GM18873 (cell line): Measurements from ENCODE around the gene PTPN4.

Experiments
- ATAC-seq: cut with Tn5 transposase; IDR thresholded peaks from one replicate; pipeline ENCODE4 v1.9.1; 2021; ENCODE audit warnings: mild to moderate bottlenecking, moderate library complexity, moderate number of reproducible peaks; ENCODE audit not compliant: unreplicated experiment, low FRiP score

The PTPN4 gene

DNA sequence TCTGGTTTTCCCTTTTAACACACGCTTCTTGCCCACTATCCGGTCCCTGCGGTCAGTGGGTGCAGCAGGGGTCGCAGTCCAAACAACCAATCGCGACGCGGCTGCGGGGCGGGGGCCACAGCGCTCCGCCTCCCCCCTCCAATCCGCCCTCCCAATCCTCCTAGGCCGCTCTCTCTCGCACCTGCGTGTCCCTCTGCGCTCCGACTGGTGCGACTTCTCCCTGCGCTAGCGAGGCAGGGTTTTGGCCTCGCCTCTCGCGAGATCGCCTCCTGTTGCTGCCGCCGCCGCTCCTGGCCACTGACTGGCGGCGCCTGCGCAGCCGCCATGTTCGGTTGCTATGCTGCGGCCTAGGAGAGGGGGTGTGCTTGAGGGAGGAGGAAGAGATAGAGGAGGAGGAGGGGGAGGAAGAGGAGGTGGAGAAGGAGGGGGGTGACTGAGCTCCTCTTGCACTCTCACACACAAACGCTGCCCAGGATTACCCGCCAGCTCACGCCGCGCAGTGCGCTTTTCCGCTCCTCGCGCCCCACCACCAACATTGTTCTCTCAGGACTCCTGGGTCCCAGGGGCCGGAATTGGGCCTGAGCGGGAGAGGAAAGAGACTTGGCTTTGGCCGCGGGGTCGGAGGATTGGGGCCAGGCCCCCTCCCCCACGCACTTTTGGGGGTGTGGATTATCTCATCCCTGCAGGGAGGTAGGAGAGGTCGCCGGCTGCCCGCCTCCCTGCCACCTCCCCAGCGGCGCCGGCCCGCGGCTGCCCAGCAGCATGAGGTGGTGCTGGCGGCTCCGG, at the start of gene PTPN4:
Gene PTPN4, plus strand, starts transcription at position 472 of the 786 bp plus-strand sequence. CDS start 49,932 bp downstream, outside the sequence.
- ATAC-seq: peak; percentile 93

- no peak for ATAC-seq
These were observed 49.4 kb upstream of the PTPN4 start for GRCh38 chr2:119710281-119710680.

GRCh38 chr2:119711352-119711751, 48.4 kb upstream of the PTPN4 start:
- ATAC-seq: no peak

DNA sequence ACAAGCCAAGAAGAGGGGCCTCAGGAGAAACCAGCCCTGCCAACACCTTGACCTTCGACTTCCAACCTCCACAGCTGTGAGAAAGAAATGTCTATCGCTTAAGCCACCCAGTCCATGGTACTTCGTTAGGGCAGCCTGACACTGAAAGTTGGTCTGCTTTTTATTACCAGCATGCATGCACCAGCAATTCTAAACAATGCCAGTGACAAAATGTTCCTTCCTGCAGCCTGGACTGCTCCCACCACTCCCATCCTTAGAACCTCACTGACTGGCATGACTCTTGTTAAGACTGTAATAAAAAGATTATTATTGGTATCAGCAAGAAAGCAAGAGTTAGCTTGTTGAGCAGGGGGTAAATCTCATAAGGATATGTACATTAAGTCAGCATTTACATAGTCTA, 47.2 kb upstream of the PTPN4 start:
- ATAC-seq: no peak

DNA sequence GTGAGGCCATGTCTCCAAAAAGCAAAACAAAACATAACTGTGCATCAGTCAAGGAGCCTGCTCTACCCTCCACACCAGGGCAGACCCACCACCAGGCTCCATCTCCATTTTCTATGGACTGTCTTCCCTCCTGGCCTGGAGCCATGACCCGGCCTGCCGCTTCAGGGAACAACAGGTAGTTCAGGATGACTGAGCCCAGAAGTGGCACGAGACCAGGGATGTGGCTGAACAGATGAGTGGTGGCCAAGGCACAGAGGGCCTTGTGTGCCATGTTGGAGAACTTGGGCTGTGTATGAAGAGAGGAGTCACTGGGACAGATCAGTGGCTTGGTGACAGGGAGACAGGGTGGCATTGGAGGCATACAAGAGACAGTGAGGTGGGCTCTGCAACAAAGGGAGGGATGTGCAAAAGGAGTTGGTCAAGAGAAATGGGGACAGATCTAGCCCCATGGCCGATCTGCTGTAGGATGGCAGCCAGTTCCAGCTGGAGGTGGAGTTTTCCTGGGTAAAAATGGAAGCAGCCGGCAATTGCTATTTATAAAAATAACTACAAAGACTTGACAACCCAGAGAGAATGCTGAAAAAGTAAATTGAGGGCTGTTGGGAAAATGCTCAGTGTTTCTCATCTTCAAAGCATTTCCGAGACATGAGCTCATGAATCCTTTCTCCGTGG, 45.8 kb upstream of the PTPN4 start:
- no peak for ATAC-seq

GRCh38 chr2:119715409-119716283, 44.1 kb upstream of the PTPN4 start:
- no peak for ATAC-seq

GRCh38 chr2:119716284-119716672, 43.4 kb upstream of the PTPN4 start:
- ATAC-seq: no peak

DNA sequence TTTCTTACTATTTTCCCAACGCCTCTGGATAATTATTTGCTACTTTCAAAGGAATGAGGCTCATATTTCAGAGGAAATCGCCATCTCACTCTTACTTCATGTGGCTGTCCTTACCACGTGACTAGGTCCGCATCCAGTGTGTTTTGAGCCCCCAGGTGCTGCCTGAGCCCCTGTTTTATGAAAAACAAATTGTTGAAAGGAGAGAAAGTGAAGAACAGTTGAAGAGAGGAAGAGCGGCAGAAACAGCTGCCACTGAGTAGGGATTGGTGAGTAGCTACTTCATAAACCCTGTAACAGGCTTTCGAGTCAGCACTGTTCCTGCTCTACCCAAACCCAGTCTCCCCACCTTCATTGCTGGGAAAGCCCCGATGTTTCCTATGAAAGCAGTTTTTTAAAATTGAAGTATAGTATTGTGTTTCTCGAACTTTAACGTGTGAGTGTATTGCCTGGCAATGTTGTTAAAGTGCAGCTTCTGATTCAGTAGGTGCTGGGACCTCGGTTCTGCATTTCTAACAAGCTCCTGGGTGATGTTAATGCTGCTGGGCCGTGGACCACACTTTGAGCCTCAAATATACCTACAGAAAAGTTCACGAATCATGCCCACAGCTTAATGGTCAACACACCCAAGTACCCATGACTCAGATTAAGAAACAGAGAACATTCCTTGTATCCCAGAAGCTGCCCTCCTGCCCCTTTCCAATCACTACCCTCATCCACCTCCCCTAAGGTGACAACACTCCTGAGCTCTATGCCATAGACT, 41.0 kb upstream of the PTPN4 start:
- no peak for ATAC-seq

DNA sequence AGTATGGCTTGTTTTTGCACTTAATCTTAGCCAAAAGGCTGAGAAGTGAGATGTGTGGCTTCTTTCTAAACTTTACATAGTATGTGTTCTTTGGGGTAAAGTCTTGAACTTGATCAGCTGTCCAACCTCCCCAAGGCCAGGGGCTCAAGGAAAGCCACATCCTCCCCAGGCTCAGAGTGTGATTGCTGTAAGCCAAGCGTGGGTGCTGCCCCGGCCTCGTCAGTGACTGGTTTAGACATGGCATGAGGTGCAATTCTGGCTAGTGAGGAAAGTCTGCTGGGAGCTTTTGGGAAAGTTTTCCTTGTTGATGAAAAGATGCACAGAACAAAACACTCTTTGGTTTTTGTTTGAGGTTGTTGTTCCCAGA, 40.5 kb upstream of the PTPN4 start:
- no peak for ATAC-seq

- no peak for ATAC-seq
These were observed 38.7 kb upstream of the PTPN4 start for GRCh38 chr2:119721043-119721442.

DNA sequence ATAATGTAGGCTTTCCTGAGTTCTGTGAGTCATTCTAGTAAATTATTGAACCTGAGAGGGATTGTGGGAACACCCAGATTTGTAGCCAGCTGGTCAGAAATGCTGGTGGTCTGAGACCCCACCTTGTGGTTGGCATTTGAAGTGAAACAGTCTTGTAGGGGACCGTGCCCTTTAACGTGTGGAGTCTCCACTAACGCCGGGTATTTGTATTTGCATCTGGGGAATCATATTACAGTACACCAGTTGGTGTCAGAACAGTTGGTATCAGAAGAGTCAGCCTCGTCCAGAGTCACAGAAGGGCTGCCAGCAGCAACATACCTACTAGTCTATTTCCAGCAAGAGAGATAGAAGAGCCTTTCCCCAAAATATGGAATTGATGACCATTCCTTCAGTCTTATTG, 38.3 kb upstream of the PTPN4 start:
- ATAC-seq: no peak

GRCh38 chr2:119721904-119722303, 37.8 kb upstream of the PTPN4 start:
- ATAC-seq: no peak

DNA sequence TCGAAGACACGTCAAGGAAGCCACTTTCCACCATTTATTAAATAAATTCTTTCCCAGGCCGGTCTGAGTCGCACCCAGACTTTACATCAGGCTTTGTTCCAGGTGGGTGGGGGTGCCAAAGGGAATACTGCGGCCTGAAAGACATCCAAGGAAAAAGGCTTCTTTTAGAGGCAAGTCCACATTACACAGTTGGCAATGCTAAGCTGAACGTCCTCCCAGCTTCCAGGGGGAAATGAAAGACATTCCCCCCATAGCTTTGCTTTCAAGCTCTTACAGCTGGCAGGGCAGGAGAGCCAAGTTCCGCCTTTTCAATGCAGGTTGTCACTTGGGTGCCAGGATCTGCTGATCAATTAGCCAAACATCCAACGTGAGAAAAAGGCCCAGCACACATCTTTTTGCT, 36.5 kb upstream of the PTPN4 start:
- no peak for ATAC-seq

DNA sequence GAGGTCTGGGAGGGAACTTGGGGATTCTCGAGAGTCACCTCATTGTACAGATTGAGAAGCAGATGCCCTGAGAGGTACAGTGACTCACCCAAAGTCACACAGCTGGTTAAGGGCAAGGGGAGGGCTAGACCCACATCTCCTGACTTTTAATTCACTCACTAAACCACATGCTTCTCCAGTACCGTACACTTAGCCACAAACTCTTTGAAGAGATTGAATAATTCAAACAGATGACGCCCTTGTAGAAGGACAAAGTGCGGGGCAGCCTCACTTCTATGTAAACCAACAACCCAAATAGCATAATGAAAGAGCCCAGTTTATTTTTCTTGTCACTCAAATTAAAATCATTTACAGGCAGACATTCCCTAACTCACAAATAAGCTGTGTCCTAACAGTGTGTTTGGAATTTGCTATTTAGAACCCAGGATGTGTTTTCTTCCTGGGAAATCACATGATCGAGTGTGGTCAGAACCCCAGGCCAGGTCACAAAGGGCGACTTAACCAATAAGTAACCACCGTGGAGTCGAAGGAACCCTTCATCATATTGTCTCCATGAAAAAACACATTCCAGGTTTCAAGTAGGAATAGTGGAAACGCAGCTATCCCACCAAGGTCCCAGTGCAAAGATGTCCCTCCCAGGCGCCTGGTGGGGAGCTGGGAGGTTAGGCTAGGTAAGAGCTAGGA, 35.8 kb upstream of the PTPN4 start:
- ATAC-seq: no peak

DNA sequence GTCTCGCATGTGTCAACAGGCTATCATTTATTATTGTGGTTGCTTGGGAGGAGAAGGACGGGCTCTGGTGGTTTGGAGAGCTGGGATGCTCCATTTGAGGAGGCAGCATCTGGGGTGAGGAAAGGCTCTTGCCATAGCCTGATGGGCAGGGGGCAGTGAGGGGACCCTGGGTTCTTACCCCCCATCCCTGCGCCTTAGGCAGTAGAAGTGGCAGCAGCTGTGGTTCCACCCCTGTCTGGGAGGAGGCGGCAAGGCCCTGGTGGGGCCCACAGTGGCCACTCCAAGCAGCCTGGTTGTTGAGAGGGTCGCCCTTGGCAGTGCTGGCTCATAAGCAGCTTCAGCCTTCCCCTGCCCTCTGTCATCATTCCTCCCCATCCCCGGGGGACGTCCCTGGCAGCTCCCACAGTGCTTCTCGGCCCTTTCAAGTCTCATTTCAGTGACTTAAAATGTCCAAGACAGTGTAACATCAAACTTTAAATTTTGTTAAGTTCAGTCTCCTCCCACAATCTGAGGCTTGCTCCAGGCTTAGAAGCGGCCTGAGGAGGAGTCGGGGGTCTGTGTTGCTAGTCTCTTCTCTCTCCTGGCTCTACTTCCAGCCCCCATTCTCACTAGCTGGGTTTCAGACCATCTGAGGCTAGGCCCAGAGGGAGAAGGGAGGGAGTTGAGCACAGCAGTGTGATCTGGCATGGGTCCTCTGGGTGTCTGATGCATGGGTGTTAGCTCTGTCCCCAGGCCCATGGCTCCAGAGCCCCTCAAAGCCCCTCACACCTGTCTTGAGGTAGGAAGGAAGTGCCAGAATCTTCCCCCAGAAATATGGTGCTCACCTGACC, 34.9 kb upstream of the PTPN4 start:
- no peak for ATAC-seq

- no peak for ATAC-seq
These were observed 32.2 kb upstream of the PTPN4 start for GRCh38 chr2:119727493-119727892.

DNA sequence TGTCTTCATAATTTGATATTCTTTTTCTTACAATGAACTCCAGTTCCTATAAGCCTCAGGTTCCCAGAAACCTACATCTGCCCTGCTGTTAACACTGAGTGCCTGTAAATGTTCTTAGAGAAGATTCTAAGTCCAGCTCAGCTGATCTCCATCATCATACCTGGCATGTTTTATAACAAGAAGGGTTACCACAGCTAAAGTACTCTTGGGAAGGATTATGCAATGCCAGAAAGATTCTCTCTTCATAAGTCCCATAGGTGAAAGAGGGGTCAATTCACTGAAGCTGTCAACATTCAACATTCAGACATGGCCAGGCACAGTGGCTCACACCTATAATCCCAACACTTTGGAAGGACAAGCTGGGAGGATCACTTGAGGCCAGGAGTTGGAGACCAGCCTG, 31.3 kb upstream of the PTPN4 start:
- no peak for ATAC-seq

DNA sequence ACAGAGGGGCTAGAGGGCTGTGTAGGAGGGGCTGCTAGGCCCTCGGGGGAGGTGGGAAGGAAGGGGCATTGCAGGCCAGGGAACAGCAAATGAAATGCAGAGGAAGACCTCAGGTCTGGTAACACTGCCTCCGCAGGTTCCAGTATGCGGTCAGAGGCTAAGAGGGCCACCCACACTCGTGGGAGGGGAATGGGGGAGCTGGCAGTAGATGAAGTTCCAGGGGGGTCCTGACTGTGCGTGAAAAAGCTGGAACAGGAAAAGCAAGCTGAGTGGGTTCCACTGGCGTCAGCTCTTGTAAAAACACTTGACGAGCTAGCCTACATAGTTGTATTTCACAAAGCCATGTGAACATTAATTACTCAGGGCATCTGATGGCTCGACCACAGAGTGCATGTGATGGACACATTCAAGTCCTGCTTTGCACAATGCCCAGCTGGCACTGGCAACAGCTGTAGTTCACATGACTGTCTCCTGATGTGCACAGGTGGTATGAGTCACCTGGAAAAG, 29.0 kb upstream of the PTPN4 start:
- ATAC-seq: no peak

DNA sequence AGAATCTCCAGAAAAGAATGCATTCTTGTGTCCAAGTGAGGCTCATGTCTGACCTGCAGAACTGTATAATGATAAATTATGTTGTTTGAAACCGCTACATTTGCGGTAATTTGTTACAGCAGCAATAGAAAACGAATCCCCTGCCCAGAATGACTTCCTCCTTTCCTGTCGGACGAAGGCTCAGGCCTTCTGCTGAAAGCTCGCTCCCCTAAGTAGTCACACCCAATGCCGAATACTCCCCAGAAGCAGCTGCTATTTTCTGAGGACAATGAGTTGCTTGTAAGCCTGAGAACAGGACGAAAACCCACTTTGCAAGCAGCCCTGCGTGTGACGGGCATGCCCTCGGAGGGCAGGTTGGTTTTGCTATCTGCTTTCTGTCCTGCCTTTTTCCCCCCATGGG, 27.7 kb upstream of the PTPN4 start:
- no peak for ATAC-seq
